ENCODE data around the gene BRSK2.
"Not testable (repeated sequence)": the region's sequence is repeated elsewhere in the genome, so short reads cannot be mapped to it uniquely, and the experiment has no call there.

The BRSK2 gene

DNA sequence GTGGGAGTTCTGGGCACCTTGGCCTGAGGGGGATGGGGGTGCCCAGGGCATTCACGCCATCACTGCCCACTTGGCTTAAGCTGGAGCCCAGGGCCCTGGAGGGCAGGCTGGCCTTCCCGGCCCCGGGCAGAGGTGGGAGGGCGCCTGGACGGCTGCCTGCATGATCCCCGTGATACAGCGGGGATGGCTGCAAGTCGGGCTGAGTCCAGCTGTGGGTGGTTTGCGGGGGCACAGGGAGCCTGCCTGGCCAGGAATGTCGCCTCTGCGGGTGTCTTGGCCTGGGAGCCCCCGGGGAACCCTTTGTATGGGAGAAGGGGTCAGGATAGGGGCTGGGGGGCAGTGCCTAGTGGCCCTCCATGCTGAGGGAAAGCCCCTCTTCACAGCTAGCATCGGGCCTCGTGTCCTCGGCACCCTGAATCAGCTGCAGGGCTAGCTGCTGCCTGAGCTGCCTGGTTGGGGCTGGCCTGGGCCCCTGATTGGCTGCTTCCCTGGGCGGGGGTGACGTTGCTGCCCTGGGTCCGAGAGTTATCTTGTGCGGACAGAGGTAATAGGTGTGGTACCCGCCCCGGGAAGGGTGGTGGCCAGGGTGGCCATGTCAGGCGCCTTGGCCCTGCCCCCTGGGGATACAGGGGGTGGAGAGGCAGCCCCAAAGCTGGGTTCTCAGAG lies 8.3 kb downstream of the BRSK2 start:
- ATAC-seq = no peak

- ATAC-seq = no peak
Measured at GRCh38 chr11:1398528-1399235, 8.9 kb downstream of the BRSK2 start.

GRCh38 chr11:1399386-1400316 lies 9.9 kb downstream of the BRSK2 start:
- no peak for ATAC-seq

- ATAC-seq = no peak
Measured at GRCh38 chr11:1400317-1401170, 10.8 kb downstream of the BRSK2 start.

DNA sequence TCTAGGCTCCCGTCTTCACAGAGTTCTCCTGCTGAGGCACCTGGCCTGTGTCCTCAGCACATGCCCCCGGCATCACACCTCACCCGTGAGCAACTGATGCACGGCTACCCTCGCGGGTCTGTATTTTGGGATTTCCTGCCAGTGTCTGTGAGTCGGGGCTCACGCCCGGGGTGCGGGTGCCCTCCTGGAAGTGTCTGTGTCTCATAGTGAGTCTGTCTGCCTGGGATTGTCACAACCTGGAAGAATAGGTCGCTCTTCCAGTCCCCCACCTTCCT lies 11.4 kb downstream of the BRSK2 start:
- ATAC-seq = no peak

GRCh38 chr11:1401656-1402221 lies 12.0 kb downstream of the BRSK2 start:
- ATAC-seq = no peak

- ATAC-seq = no peak
Measured at GRCh38 chr11:1402355-1403077, 12.8 kb downstream of the BRSK2 start.

GRCh38 chr11:1403078-1403620 lies 13.4 kb downstream of the BRSK2 start:
- ATAC-seq = no peak

DNA sequence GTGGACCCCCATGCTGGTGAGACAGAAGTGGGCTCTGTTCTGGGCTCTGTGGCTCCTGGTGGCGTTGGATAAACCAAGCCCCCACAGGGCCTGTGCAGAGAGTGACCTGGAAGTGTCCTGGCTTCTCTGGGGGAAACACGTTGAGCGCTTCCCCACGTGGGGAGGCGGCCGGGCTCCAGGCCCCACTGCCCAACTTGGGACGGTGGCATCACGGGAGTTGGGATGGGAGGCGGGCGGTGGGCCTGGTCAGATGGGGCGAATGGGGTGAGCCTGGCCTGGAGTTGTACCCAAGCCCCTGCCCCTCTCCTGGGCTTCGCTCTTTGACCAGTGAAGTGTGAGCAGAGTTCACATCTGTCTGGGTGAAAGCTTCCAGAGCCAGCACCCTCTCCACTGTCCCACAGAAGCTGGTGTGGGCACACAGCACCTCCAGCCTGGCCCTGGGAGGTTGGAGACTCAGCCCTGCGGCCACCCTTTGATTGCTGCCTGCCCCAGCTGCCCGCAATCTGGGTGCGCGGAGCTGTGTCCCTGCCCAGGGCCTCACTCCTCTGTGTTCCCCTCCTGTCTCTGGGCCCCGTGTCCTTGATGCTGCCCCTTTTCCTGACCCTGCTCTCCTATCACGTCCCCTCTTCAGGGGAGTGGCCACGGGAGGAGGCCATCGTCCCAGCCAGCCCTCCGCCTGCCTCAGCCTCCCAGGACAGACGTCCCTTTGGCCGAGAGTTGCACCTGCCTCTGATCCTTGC lies 14.2 kb downstream of the BRSK2 start:
- ATAC-seq = no peak

GRCh38 chr11:1404461-1405185 lies 14.9 kb downstream of the BRSK2 start:
- ATAC-seq = no peak

DNA sequence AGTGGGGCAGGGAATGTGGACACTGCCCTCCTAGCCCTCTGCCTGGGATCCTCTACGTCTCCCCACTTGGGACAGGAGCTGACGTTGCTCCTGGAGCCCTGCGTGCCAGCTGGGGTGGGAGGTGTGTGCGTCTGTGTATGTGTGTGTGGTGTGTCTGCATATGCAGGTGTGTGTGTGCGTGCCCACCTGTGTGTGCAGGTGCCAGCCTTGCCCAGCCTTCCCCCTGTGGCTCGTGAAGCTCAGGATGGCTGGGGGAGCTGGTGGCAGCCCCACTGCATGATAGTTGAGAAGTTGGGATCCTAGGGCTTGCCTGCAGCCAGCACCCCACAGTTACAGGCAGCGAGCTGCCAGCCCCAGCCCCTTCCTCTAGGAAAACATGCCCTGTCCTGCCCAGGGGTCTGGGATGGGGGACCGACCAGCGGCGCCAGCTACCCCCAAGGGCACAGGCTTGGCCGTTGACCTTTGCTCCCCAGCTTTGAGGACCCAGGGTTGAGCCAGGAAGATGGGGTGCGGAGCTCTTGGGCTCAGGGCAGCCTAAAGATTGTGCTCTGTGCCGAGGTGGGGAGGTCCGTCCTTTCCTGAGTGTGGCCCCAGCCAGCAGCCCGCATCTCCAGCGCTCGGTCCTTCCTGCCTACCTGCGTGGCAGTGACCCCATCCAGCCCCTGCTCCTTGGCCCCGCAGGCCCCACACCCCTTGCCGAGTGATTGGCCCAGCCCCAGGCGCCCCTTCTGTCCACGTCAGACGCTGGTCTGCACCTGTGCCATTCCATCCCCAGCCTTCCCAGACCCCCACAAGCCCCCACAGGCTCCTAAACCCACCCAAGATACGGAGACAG lies 15.7 kb downstream of the BRSK2 start:
- ATAC-seq = no peak

DNA sequence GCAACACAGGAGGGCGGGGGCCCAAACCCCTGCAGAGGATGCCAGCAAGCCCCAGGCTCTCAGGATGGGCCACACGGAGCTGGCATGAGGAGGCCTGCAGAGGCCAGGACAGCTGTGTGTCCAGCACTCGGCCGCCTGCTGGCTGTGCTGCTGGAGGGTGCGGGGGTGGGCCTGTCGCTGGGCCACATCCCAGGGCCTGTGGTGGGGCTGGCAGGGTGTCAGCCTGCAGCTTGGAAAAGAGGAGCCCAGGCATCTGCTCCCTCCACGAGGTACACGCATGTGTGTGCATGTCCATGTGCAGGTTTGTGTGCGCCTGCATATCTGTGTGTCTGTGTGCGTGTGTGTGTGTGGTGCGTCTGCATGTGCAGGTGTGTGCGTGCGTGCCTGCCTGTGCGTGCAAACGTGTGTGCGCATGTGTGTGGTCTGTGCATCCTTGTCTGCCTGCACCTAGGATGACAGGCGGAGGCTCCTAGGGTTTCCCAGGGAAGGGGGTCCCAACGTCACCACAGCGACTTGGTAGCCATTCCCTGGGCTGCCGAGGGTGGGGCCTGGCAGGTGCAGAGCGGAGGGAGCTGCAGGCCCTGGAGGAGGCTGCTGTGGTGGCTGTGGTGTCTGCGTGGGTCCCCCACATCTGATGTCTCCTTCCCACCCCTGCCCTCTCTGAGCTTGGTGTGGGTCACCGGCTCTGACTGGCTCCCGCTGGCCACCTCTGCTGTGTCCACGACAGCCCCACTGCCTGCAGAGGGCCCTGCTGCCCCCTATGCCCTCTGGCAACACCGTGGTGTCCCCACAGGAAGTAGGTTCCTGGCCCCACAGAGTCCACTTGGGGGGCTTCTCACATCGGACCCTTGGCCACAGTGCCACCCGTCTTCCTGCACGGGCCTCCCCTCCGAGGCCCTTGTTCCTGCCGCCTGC lies 17.1 kb downstream of the BRSK2 start:
- no peak for ATAC-seq

DNA sequence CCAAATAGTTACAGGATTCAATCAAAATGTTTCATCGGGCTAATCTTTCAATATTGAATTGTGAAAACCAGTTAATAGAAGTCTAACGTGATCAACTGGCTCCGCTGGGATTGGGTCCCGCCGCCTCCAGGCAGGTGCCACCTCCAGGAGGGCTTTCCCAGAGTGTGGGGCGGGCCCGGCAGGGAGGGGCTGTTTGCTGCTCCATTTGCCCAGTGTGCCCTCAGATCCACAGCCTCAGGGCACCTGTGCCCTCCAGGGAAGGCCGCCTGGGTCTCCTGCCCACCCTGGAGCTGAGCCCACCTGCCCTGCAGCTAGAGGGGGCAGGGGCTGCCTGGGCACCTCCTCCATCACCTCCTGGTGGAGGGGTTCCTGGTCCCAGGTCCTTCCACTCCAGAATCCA lies 17.9 kb downstream of the BRSK2 start:
- no peak for ATAC-seq

DNA sequence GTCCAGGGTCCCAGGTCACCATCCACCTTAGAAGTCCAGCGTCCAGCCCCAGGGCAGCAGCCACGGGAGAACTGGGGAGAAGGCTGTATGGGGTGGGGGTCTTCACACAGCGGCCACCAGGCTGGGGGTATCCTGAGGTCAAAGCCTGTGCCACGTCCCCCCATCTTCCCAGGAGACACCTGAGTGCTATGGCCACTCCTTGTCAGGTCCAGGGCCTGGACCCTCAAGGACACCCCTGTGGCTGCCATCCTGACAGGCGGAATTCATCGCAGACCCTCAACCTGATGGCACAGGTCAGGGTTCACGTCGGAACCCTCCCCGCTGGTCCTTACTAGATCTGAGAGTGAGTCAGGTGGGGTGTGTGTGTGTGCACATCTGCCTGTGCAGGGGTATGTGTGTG lies 18.6 kb downstream of the BRSK2 start:
- peak in 1 of 2 donors; percentile 17 for ATAC-seq

DNA sequence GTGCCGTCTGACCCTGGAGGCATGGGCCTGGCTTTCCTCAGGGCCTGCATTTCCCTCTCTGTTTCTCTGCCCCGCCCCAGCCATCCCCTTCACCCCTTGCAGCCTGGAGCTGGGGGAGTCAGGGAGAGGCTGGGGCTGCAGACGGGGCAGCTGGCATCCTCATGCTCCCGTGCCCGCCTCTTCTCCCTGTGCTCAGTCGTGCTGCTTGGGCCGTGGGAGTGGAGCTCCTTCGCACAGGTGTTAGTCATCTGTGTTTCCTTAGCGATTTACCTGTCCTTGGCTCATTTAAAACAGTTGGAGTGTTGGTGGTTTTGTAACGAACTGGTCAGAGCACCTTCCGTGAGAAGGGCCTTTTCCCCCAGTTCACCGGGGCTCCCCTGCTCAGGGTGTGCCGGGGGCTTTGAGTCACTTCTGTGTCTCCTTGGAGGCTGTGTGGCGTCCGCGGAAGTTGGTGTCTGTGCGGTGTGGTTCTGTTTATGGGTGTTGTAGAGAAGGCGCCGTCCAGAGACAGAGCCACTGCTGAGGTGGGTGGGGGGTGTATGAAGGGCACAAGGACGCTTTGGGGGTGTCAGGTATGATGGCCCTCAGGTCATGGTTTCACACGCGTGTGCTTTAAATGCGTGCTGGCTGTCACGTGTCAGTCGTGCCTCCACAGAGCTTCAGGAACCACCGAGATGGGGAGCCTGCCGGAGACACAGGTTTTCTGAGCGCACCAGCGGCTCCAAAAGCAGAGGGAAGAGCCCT lies 19.5 kb downstream of the BRSK2 start:
- ATAC-seq = no peak

- ATAC-seq = not testable (repeated sequence)
Measured at GRCh38 chr11:1409852-1410125, 20.1 kb downstream of the BRSK2 start.
